Naive thymus-derived CD4-positive, alpha-beta T cell (primary cell): ENCODE measurements around the gene GDPD4. TPM values are rescaled to one million over a fixed set of nuclear protein-coding genes. Genes with fewer than 3 reads are reported as not detected.

ENCODE experiments used
- ATAC-seq: fragments of 150-1000 bp; cut with Tn5 transposase; 2 replicates; pipeline ENCODE4 v1.10.0; 2021; ENCODE audit warnings: mild to moderate bottlenecking, moderate library complexity
- CTCF ChIA-PET: fragments of 350-600 bp; sonication (Branson Sonifier 250); formaldehyde crosslinking; loops from one replicate; lab custom pipeline; 2021; ENCODE audit warnings: antibody characterized with exemption; lab: Charles Lee
- POLR2A ChIA-PET: fragments of 350-600 bp; sonication (Branson Sonifier 250); formaldehyde crosslinking; loops from one replicate; lab custom pipeline; 2021; ENCODE audit warnings: antibody characterized with exemption, inconsistent platforms; lab: Charles Lee
- DNase-seq, 9 donors: peaks; one replicate each; pipeline versions ENCODE4 v3.0.0 to v3.0.0-alpha.2; 2020 to 2022; ENCODE audit warnings: mixed read lengths in 1 of 9
- H3K27ac ChIP-seq: one replicate; pipeline ENCODE4 v1.7.0; 2013; ENCODE audit warnings: mild to moderate bottlenecking, low read depth, low read length, moderate library complexity
- H3K27me3 ChIP-seq, 2 donors: one replicate each; pipeline ENCODE4 v1.7.0; 2013; ENCODE audit warnings: low read length in 2 of 2, mild to moderate bottlenecking in 2 of 2, moderate library complexity in 2 of 2; ENCODE audit not compliant: control insufficient read depth in 2 of 2, insufficient read depth in 2 of 2
- H3K36me3 ChIP-seq, 3 experiments: 1 replicate in 2 of 3; 2 replicates in 1 of 3; pipeline ENCODE4 v1.7.0; 2013; ENCODE audit warnings: low read length in 3 of 3, mild to moderate bottlenecking in 3 of 3, moderate library complexity in 1 of 3; ENCODE audit not compliant: insufficient read depth in 3 of 3, control insufficient read depth in 2 of 3
- H3K4me1 ChIP-seq, 2 donors: one replicate each; pipeline ENCODE4 v1.7.0; 2013; ENCODE audit warnings: low read length in 2 of 2, mild to moderate bottlenecking in 2 of 2, moderate library complexity in 1 of 2; ENCODE audit not compliant: control insufficient read depth in 2 of 2, insufficient read depth in 2 of 2
- H3K4me3 ChIP-seq: 2 replicates; pipeline ENCODE4 v1.7.0; 2013; ENCODE audit warnings: mild to moderate bottlenecking, low read length
- H3K9me3 ChIP-seq, 3 experiments: 1 replicate in 2 of 3; 2 replicates in 1 of 3; pipeline ENCODE4 v1.7.0; 2013; ENCODE audit warnings: low read length in 3 of 3; ENCODE audit not compliant: control insufficient read depth in 2 of 3
- H3K27ac Mint-ChIP-seq, 9 donors: one replicate each; pipeline ENCODE4 v1.8.0; 2020 to 2022; ENCODE audit warnings: mixed read lengths in 9 of 9, mild to moderate bottlenecking in 8 of 9, moderate library complexity in 5 of 9, inconsistent platforms in 2 of 9
- H3K27me3 Mint-ChIP-seq, 5 donors: one replicate each; pipeline ENCODE4 v1.8.0; 2021 to 2022; ENCODE audit warnings: mixed read lengths in 5 of 5, mild to moderate bottlenecking in 1 of 5
- H3K36me3 Mint-ChIP-seq, 5 donors: one replicate each; pipeline ENCODE4 v1.8.0; 2020 to 2022; ENCODE audit warnings: mixed read lengths in 5 of 5, mild to moderate bottlenecking in 3 of 5, inconsistent platforms in 1 of 5
- H3K4me1 Mint-ChIP-seq, 7 donors: one replicate each; pipeline ENCODE4 v1.8.0; 2020 to 2022; ENCODE audit warnings: mixed read lengths in 7 of 7, mild to moderate bottlenecking in 3 of 7, inconsistent platforms in 1 of 7
- H3K4me3 Mint-ChIP-seq, 10 donors: one replicate each; pipeline ENCODE4 v1.8.0; 2020 to 2022; ENCODE audit warnings: mild to moderate bottlenecking in 10 of 10, mixed read lengths in 10 of 10, moderate library complexity in 6 of 10, inconsistent platforms in 2 of 10
- H3K9me3 Mint-ChIP-seq, 11 donors: one replicate each; pipeline ENCODE4 v1.8.0; 2020 to 2022; ENCODE audit warnings: mixed read lengths in 11 of 11, mild to moderate bottlenecking in 4 of 11, inconsistent platforms in 1 of 11, moderate library complexity in 1 of 11
- intact Hi-C, 2 donors: fragments of 100-400 bp; cut with micrococcal nuclease; formaldehyde crosslinking; loops; one replicate each; pipeline ENCODE4 v1.15.1; 2023
- polyA plus RNA-seq, 2 donors: library from polyadenylated mRNA; unstranded; fragments of 300-500 nt; fragmentation: Illumina TruSeq; gene quantifications; one replicate each; pipeline ENCODE4 v1.2.3, GENCODE V29; 2021
- total RNA-seq, 6 experiments: library from RNA in 5 of 6; stranded (reverse) in 5 of 6; gene quantifications; 1 replicate in 5 of 6; 2 replicates in 1 of 6; pipeline ENCODE4 v1.2.3 and lab custom pipeline; 2021 to 2026

The GDPD4 gene
- total and polyA plus RNA-seq, 7 experiments from 2014 or later, result not detected

- H3K4me1 Mint-ChIP-seq, result no peaks in the 10 kb centered on the region
- H3K9me3 Mint-ChIP-seq, result no peaks in the 10 kb centered on the region
- Histone ChIP-seq H3K27ac (no peak overlapping the region), H3K36me3 (no peaks in the 10 kb centered on the region), H3K4me3 (no peak overlapping the region), H3K27me3 (no peaks in the 10 kb centered on the region), H3K4me1 (no peaks in the 10 kb centered on the region), H3K9me3 (no peaks in the 10 kb centered on the region)
- no peaks in the 10 kb centered on the region for H3K36me3 Mint-ChIP-seq
- no peaks in the 10 kb centered on the region for H3K27me3 Mint-ChIP-seq
- intact Hi-C loops, result no loop called here
- H3K27ac Mint-ChIP-seq, result no peak overlapping the region
- H3K4me3 Mint-ChIP-seq, result no peak overlapping the region
- ATAC-seq, result no peak
- POLR2A ChIA-PET, result no interaction called here
- CTCF ChIA-PET, result no interaction called here
- no peak for DNase-seq
Measured at GRCh38 chr11:77193167-77193566, 108.3 kb downstream of the GDPD4 start.

- intact Hi-C loops, result loop anchor here in 1 of 2 donors (1.0 kb wide), 1 partner anchor 356 kb away; no protein-coding TSS in a partner anchor
- H3K36me3 Mint-ChIP-seq, result no peaks in the 10 kb centered on the region
- peaks cover 0 to 2% (median 0%) of the 10 kb centered on the region in 11 donors for H3K9me3 Mint-ChIP-seq
- H3K4me3 Mint-ChIP-seq, result peak overlapping the region in 1 of 10 donors; percentile 43
- H3K27me3 Mint-ChIP-seq, result no peaks in the 10 kb centered on the region
- ChIA-PET POLR2A (no interaction called here), CTCF (no interaction called here)
- H3K4me1 ChIP-seq, result no peaks in the 10 kb centered on the region
- no peak overlapping the region for H3K4me3 ChIP-seq
- H3K27ac ChIP-seq, result no peak overlapping the region
- peak in 8 of 9 donors; percentile 19 to 49 (median 36) for DNase-seq
- peak; percentile 40 for ATAC-seq
- no peaks in the 10 kb centered on the region for H3K9me3 ChIP-seq
- no peaks in the 10 kb centered on the region for H3K4me1 Mint-ChIP-seq
- no peaks in the 10 kb centered on the region for H3K27me3 ChIP-seq
- no peak overlapping the region for H3K27ac Mint-ChIP-seq
- no peaks in the 10 kb centered on the region for H3K36me3 ChIP-seq
Measured at GRCh38 chr11:77191823-77192495, 109.5 kb downstream of the GDPD4 start.

GRCh38 chr11:77191429-77191822 is 110.1 kb downstream of the GDPD4 start:
- no peaks in the 10 kb centered on the region for H3K36me3 ChIP-seq
- CTCF ChIA-PET, result interaction anchor here (1.0 kb wide), 1 partner anchor 357 kb away, joined by 3 read pairs; no protein-coding TSS in a partner anchor
- no peaks in the 10 kb centered on the region for H3K27me3 Mint-ChIP-seq

GRCh38 chr11:77190331-77191075 is 111.0 kb downstream of the GDPD4 start:
- no peaks in the 10 kb centered on the region for H3K4me1 ChIP-seq
- Mint-ChIP-seq H3K36me3 (no peaks in the 10 kb centered on the region), H3K4me1 (no peaks in the 10 kb centered on the region), H3K4me3 (no peak overlapping the region), H3K9me3 (peaks cover 0 to 2% (median 0%) of the 10 kb centered on the region in 11 donors), H3K27ac (no peak overlapping the region), H3K27me3 (peaks cover 0 to under 1% (median 0%) of the 10 kb centered on the region in 5 donors)
- no peaks in the 10 kb centered on the region for H3K9me3 ChIP-seq
- no peak overlapping the region for H3K4me3 ChIP-seq
- H3K27me3 ChIP-seq, result no peaks in the 10 kb centered on the region
- DNase-seq, result no peak
- ATAC-seq, result no peak
- CTCF ChIA-PET, result interaction anchor here (0.5 to 1.0 kb wide), 2 partner anchors 358 to 838 kb away, joined by 3 read pairs; no protein-coding TSS in a partner anchor
- H3K27ac ChIP-seq, result no peak overlapping the region
- intact Hi-C loops, result no loop called here
- POLR2A ChIA-PET, result no interaction called here
- H3K36me3 ChIP-seq, result no peaks in the 10 kb centered on the region

More at GRCh38 chr11:77191429-77191822, 110.1 kb downstream of the GDPD4 start:
- Mint-ChIP-seq H3K36me3 (no peaks in the 10 kb centered on the region), H3K27ac (no peak overlapping the region), H3K4me3 (no peak overlapping the region), H3K9me3 (peaks cover 0 to 2% (median 0%) of the 10 kb centered on the region in 11 donors), H3K4me1 (no peaks in the 10 kb centered on the region)
- H3K27me3 ChIP-seq, result no peaks in the 10 kb centered on the region
- ATAC-seq, result no peak
- H3K27ac ChIP-seq, result no peak overlapping the region
- POLR2A ChIA-PET, result no interaction called here
- H3K4me1 ChIP-seq, result no peaks in the 10 kb centered on the region
- intact Hi-C loops, result no loop called here
- H3K9me3 ChIP-seq, result no peaks in the 10 kb centered on the region
- DNase-seq, result no peak
- H3K4me3 ChIP-seq, result no peak overlapping the region

DNA sequence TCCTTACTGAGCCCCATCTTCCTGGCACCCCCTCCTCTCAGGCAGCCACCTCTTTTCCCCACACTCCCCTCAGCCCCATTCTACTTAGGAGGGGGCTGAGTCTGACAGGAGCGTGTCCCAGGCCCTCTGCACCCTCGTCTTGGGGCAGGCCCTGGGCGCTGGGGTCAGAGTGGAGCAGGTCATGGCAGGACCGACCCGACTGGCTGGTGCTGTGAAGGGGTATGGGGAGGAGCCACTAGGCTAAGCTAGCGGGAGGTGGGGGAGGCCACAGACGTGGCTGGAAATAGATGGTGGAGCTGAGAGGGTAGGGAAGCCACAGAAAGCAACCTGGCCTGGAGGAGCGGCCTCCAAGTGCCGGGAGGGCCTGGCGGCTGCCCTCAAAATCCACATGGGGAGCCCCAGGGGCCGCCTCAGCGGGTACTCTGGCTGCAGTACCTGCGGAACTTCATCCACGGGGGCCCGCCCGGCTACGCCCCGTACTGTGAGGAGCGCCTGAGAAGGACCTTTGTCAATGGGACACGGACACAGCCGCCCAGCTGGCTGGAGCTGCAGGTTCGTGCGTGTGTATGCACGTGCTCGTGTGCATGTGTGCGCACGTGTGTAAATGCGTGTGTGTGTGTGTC is 111.8 kb downstream of the GDPD4 start:
- H3K27ac ChIP-seq, result no peak overlapping the region
- Mint-ChIP-seq H3K4me3 (no peak overlapping the region), H3K36me3 (no peaks in the 10 kb centered on the region)

GRCh38 chr11:77188633-77189491 is 112.6 kb downstream of the GDPD4 start:
- no peak overlapping the region for H3K27ac ChIP-seq
- ATAC-seq (no peak), DNase-seq (no peak)
- intact Hi-C loops, result loop anchor here (1.0 kb wide), 2 partner anchors 62 to 142 kb away; no protein-coding TSS in a partner anchor
- Mint-ChIP-seq H3K27ac (no peak overlapping the region), H3K9me3 (peaks cover 0 to 2% (median 0%) of the 10 kb centered on the region in 11 donors), H3K36me3 (no peaks in the 10 kb centered on the region), H3K4me1 (no peaks in the 10 kb centered on the region), H3K27me3 (peaks cover 0 to 4% (median 0%) of the 10 kb centered on the region in 5 donors), H3K4me3 (no peak overlapping the region)
- H3K4me1 ChIP-seq, result no peaks in the 10 kb centered on the region
- no peak overlapping the region for H3K4me3 ChIP-seq
- no peaks in the 10 kb centered on the region for H3K36me3 ChIP-seq
- no peaks in the 10 kb centered on the region for H3K9me3 ChIP-seq
- H3K27me3 ChIP-seq, result no peaks in the 10 kb centered on the region
- POLR2A ChIA-PET, result no interaction called here
- CTCF ChIA-PET, result interaction anchor here (1.6 kb wide), 1 partner anchor 15 kb away, joined by 3 read pairs; no protein-coding TSS in a partner anchor

More for the DNA sequence above, 111.8 kb downstream of the GDPD4 start:
- ATAC-seq, result no peak
- DNase-seq, result no peak
- no peaks in the 10 kb centered on the region for H3K36me3 ChIP-seq
- Mint-ChIP-seq H3K27me3 (peaks cover 0 to 4% (median 0%) of the 10 kb centered on the region in 5 donors), H3K4me1 (no peaks in the 10 kb centered on the region), H3K9me3 (peaks cover 0 to 2% (median 0%) of the 10 kb centered on the region in 11 donors), H3K27ac (no peak overlapping the region)
- no peaks in the 10 kb centered on the region for H3K4me1 ChIP-seq
- H3K9me3 ChIP-seq, result no peaks in the 10 kb centered on the region
- H3K27me3 ChIP-seq, result no peaks in the 10 kb centered on the region
- ChIA-PET POLR2A (no interaction called here), CTCF (interaction anchor here (0.5 kb wide), 1 partner anchor 839 kb away, joined by 3 read pairs; no protein-coding TSS in a partner anchor)
- intact Hi-C loops, result no loop called here
- no peak overlapping the region for H3K4me3 ChIP-seq
